Naive thymus-derived CD4-positive, alpha-beta T cell (primary cell): ENCODE data around the gene FAM3D. TPM values are rescaled to one million over a fixed set of nuclear protein-coding genes. Genes with fewer than 3 reads are reported as not detected.

Experiments
- ATAC-seq: fragments of 150-1000 bp; cut with Tn5 transposase; 2 replicates; pipeline ENCODE4 v1.10.0; 2021; ENCODE audit warnings: mild to moderate bottlenecking, moderate library complexity
- CTCF ChIA-PET: fragments of 350-600 bp; sonication (Branson Sonifier 250); formaldehyde crosslinking; loops from one replicate; lab custom pipeline; 2021; ENCODE audit warnings: antibody characterized with exemption; lab: Charles Lee
- POLR2A ChIA-PET: fragments of 350-600 bp; sonication (Branson Sonifier 250); formaldehyde crosslinking; loops from one replicate; lab custom pipeline; 2021; ENCODE audit warnings: antibody characterized with exemption, inconsistent platforms; lab: Charles Lee
- DNase-seq, 9 donors: peaks; one replicate each; pipeline versions ENCODE4 v3.0.0 to v3.0.0-alpha.2; 2020 to 2022; ENCODE audit warnings: mixed read lengths in 1 of 9
- H3K27ac ChIP-seq: one replicate; pipeline ENCODE4 v1.7.0; 2013; ENCODE audit warnings: mild to moderate bottlenecking, low read depth, low read length, moderate library complexity
- H3K27me3 ChIP-seq, 2 donors: one replicate each; pipeline ENCODE4 v1.7.0; 2013; ENCODE audit warnings: low read length in 2 of 2, mild to moderate bottlenecking in 2 of 2, moderate library complexity in 2 of 2; ENCODE audit not compliant: control insufficient read depth in 2 of 2, insufficient read depth in 2 of 2
- H3K36me3 ChIP-seq, 3 experiments: 1 replicate in 2 of 3; 2 replicates in 1 of 3; pipeline ENCODE4 v1.7.0; 2013; ENCODE audit warnings: low read length in 3 of 3, mild to moderate bottlenecking in 3 of 3, moderate library complexity in 1 of 3; ENCODE audit not compliant: insufficient read depth in 3 of 3, control insufficient read depth in 2 of 3
- H3K4me1 ChIP-seq, 2 donors: one replicate each; pipeline ENCODE4 v1.7.0; 2013; ENCODE audit warnings: low read length in 2 of 2, mild to moderate bottlenecking in 2 of 2, moderate library complexity in 1 of 2; ENCODE audit not compliant: control insufficient read depth in 2 of 2, insufficient read depth in 2 of 2
- H3K4me3 ChIP-seq: 2 replicates; pipeline ENCODE4 v1.7.0; 2013; ENCODE audit warnings: mild to moderate bottlenecking, low read length
- H3K9me3 ChIP-seq, 3 experiments: 1 replicate in 2 of 3; 2 replicates in 1 of 3; pipeline ENCODE4 v1.7.0; 2013; ENCODE audit warnings: low read length in 3 of 3; ENCODE audit not compliant: control insufficient read depth in 2 of 3
- H3K27ac Mint-ChIP-seq, 9 donors: one replicate each; pipeline ENCODE4 v1.8.0; 2020 to 2022; ENCODE audit warnings: mixed read lengths in 9 of 9, mild to moderate bottlenecking in 8 of 9, moderate library complexity in 5 of 9, inconsistent platforms in 2 of 9
- H3K27me3 Mint-ChIP-seq, 5 donors: one replicate each; pipeline ENCODE4 v1.8.0; 2021 to 2022; ENCODE audit warnings: mixed read lengths in 5 of 5, mild to moderate bottlenecking in 1 of 5
- H3K36me3 Mint-ChIP-seq, 5 donors: one replicate each; pipeline ENCODE4 v1.8.0; 2020 to 2022; ENCODE audit warnings: mixed read lengths in 5 of 5, mild to moderate bottlenecking in 3 of 5, inconsistent platforms in 1 of 5
- H3K4me1 Mint-ChIP-seq, 7 donors: one replicate each; pipeline ENCODE4 v1.8.0; 2020 to 2022; ENCODE audit warnings: mixed read lengths in 7 of 7, mild to moderate bottlenecking in 3 of 7, inconsistent platforms in 1 of 7
- H3K4me3 Mint-ChIP-seq, 10 donors: one replicate each; pipeline ENCODE4 v1.8.0; 2020 to 2022; ENCODE audit warnings: mild to moderate bottlenecking in 10 of 10, mixed read lengths in 10 of 10, moderate library complexity in 6 of 10, inconsistent platforms in 2 of 10
- H3K9me3 Mint-ChIP-seq, 11 donors: one replicate each; pipeline ENCODE4 v1.8.0; 2020 to 2022; ENCODE audit warnings: mixed read lengths in 11 of 11, mild to moderate bottlenecking in 4 of 11, inconsistent platforms in 1 of 11, moderate library complexity in 1 of 11
- intact Hi-C, 2 donors: fragments of 100-400 bp; cut with micrococcal nuclease; formaldehyde crosslinking; loops; one replicate each; pipeline ENCODE4 v1.15.1; 2023
- polyA plus RNA-seq, 2 donors: library from polyadenylated mRNA; unstranded; fragments of 300-500 nt; fragmentation: Illumina TruSeq; gene quantifications; one replicate each; pipeline ENCODE4 v1.2.3, GENCODE V29; 2021
- total RNA-seq, 6 experiments: library from RNA in 5 of 6; stranded (reverse) in 5 of 6; gene quantifications; 1 replicate in 5 of 6; 2 replicates in 1 of 6; pipeline ENCODE4 v1.2.3 and lab custom pipeline; 2021 to 2026

Gene FAM3D
- total and polyA plus RNA-seq, 7 experiments from 2014 or later = not detected

DNA sequence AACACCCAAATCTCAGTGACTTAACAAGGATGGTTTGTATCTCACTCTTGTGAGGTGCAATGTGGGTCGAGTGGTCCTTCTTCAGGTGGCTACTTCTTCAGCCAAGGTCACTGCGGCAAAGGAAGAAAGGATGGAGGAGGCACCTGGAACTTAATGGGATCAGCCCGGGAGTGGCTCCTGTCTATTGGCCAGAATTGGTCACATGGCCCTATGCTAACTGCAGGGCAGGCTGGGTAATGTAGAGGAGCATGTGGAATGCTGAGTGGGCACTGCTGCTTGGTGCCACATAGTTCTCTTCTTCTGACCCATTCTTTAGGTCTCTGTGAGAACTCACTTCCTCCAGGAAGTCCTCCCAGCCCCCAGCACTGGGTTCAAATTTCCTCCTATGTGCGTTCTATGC lies 20.3 kb upstream of the FAM3D start:
- Mint-ChIP-seq H3K4me1 (peaks cover 0 to 1% (median 0%) of the 10 kb centered on the region in 7 donors), H3K27me3 (peaks cover 0 to 34% (median 23%) of the 10 kb centered on the region in 5 donors), H3K9me3 (peaks cover 0 to 15% (median 10%) of the 10 kb centered on the region in 11 donors), H3K4me3 (no peak overlapping the region), H3K36me3 (no peaks in the 10 kb centered on the region), H3K27ac (no peak overlapping the region)
- H3K27ac ChIP-seq = no peak overlapping the region
- no peak overlapping the region for H3K4me3 ChIP-seq
- no peaks in the 10 kb centered on the region for H3K9me3 ChIP-seq
- no peaks in the 10 kb centered on the region for H3K27me3 ChIP-seq
- ATAC-seq = no peak
- intact Hi-C loops = no loop called here
- ChIA-PET CTCF (no interaction called here), POLR2A (no interaction called here)
- no peaks in the 10 kb centered on the region for H3K36me3 ChIP-seq
- H3K4me1 ChIP-seq = no peaks in the 10 kb centered on the region
- no peak for DNase-seq

DNA sequence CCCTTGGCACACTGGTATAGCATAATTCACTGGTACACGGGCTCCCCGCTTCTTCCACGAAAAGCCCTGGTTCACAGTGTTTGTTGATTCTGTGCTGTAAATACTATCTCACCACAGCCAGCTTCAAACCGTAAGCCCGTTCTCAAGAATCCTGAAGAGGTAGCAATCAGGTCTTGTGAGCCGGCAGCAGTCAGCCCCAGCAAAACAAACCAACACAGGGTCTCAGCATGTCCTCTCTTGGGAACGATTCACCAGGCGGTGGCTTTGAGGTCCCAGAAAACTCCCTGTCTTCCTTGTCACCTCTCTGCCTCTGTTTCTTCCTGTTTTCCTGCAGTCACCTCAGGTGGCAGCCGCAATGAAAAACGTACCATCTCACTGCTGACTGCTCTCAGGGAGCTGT lies 19.1 kb upstream of the FAM3D start:
- peaks cover 0 to 37% (median 23%) of the 10 kb centered on the region in 5 donors for H3K27me3 Mint-ChIP-seq
- intact Hi-C loops = no loop called here
- H3K4me1 Mint-ChIP-seq = peaks cover 0 to 1% (median 0%) of the 10 kb centered on the region in 7 donors
- POLR2A ChIA-PET = no interaction called here
- no peaks in the 10 kb centered on the region for H3K9me3 ChIP-seq
- no peak for ATAC-seq
- CTCF ChIA-PET = no interaction called here
- H3K27ac Mint-ChIP-seq = no peak overlapping the region
- no peak overlapping the region for H3K27ac ChIP-seq
- no peak overlapping the region for H3K4me3 Mint-ChIP-seq
- H3K27me3 ChIP-seq = no peaks in the 10 kb centered on the region
- peaks cover 0 to 9% (median 4%) of the 10 kb centered on the region in 11 donors for H3K9me3 Mint-ChIP-seq
- DNase-seq = no peak
- no peaks in the 10 kb centered on the region for H3K36me3 Mint-ChIP-seq
- no peak overlapping the region for H3K4me3 ChIP-seq
- H3K4me1 ChIP-seq = no peaks in the 10 kb centered on the region
- H3K36me3 ChIP-seq = no peaks in the 10 kb centered on the region

DNA sequence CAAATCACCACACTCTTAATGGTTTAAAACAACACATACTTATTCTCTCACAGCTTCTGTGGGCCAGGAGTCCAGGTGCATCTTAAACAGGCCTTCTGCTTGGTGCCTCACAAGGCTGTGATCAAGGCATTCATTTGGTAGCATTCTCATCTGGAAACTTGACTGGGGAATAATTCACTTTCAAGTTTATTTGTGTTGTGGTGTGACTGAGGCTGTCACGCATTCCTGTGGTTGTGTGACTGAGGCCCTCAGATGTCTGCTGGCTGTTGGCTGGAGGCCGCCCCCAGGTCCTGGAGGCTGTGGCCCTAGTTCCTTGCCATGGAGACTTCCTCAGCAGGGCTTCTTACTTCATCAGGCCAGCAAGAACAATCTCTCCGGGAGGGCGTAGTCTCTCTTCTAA lies 16.9 kb upstream of the FAM3D start:
- H3K27me3 Mint-ChIP-seq = peaks cover 0 to 40% (median 25%) of the 10 kb centered on the region in 5 donors
- intact Hi-C loops = no loop called here
- peaks cover 0 to 7% (median 0%) of the 10 kb centered on the region in 11 donors for H3K9me3 Mint-ChIP-seq
- no peaks in the 10 kb centered on the region for H3K4me1 ChIP-seq
- H3K4me3 ChIP-seq = no peak overlapping the region
- H3K27me3 ChIP-seq = no peaks in the 10 kb centered on the region
- CTCF ChIA-PET = no interaction called here
- H3K27ac ChIP-seq = no peak overlapping the region
- ATAC-seq (no peak), DNase-seq (no peak)
- no peaks in the 10 kb centered on the region for H3K36me3 ChIP-seq
- POLR2A ChIA-PET = no interaction called here
- peaks cover 0 to 1% (median 0%) of the 10 kb centered on the region in 7 donors for H3K4me1 Mint-ChIP-seq
- H3K9me3 ChIP-seq = no peaks in the 10 kb centered on the region
- no peaks in the 10 kb centered on the region for H3K36me3 Mint-ChIP-seq
- no peak overlapping the region for H3K27ac Mint-ChIP-seq
- H3K4me3 Mint-ChIP-seq = no peak overlapping the region

DNA sequence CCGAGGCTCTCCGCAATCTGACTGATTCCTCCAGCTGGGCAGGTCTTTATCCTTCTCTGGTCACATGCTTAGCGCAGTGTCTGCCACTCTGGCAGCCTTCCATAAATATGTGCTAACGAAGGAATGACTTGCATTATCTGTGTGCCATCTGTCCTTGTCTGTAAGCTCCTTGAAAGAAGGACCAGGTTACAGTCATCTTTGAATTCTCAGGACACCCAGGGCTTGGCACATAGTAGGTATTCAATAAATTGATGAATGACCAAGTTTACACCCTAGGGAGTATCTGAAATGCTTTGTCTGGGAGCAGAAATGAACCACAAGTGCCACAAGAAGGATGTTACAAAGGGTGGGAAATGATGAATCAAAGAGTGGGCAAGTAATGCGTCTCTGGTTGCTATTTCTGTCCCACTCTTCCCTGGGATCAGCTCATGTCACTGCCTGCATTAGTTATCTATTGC lies 16.5 kb upstream of the FAM3D start:
- intact Hi-C loops = no loop called here
- Histone ChIP-seq H3K4me1 (no peaks in the 10 kb centered on the region), H3K27me3 (no peaks in the 10 kb centered on the region), H3K9me3 (no peaks in the 10 kb centered on the region), H3K4me3 (no peak overlapping the region), H3K36me3 (no peaks in the 10 kb centered on the region), H3K27ac (no peak overlapping the region)
- Mint-ChIP-seq H3K27me3 (peaks cover 0 to 39% (median 25%) of the 10 kb centered on the region in 5 donors), H3K27ac (no peak overlapping the region), H3K36me3 (no peaks in the 10 kb centered on the region), H3K9me3 (peaks cover 0 to 7% (median 0%) of the 10 kb centered on the region in 11 donors), H3K4me1 (peaks cover 0 to 1% (median 0%) of the 10 kb centered on the region in 7 donors), H3K4me3 (no peak overlapping the region)
- ChIA-PET CTCF (no interaction called here), POLR2A (no interaction called here)
- DNase-seq (no peak), ATAC-seq (no peak)

DNA sequence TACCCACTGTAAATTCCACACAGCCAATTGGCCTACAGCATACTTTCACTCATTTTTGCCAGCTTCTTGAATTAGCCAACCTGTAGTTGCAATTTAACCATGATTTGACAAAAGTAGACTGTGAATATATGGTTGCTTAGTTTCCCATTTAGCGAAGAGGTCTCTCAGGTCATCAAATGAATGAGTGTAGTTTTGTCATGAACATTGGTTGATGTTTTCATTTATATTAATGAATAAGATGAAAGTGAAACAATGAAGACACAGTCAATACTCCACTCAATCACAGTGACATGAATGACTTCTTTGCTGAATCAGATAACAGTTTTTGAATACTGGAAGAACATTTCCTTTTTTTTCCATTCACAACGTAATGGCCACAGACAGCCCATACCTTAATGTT lies 15.3 kb upstream of the FAM3D start:
- intact Hi-C loops = no loop called here
- ChIA-PET POLR2A (no interaction called here), CTCF (no interaction called here)
- H3K4me1 Mint-ChIP-seq = peaks cover 0 to 1% (median 0%) of the 10 kb centered on the region in 7 donors
- Histone ChIP-seq H3K27me3 (no peaks in the 10 kb centered on the region), H3K4me3 (no peak overlapping the region), H3K4me1 (no peaks in the 10 kb centered on the region), H3K27ac (no peak overlapping the region), H3K9me3 (no peaks in the 10 kb centered on the region), H3K36me3 (no peaks in the 10 kb centered on the region)
- H3K9me3 Mint-ChIP-seq = peaks cover 0 to 8% (median 4%) of the 10 kb centered on the region in 11 donors
- H3K36me3 Mint-ChIP-seq = no peaks in the 10 kb centered on the region
- no peak overlapping the region for H3K4me3 Mint-ChIP-seq
- peaks cover 5 to 31% (median 17%) of the 10 kb centered on the region in 5 donors for H3K27me3 Mint-ChIP-seq
- ATAC-seq = no peak
- no peak overlapping the region for H3K27ac Mint-ChIP-seq
- DNase-seq = no peak

DNA sequence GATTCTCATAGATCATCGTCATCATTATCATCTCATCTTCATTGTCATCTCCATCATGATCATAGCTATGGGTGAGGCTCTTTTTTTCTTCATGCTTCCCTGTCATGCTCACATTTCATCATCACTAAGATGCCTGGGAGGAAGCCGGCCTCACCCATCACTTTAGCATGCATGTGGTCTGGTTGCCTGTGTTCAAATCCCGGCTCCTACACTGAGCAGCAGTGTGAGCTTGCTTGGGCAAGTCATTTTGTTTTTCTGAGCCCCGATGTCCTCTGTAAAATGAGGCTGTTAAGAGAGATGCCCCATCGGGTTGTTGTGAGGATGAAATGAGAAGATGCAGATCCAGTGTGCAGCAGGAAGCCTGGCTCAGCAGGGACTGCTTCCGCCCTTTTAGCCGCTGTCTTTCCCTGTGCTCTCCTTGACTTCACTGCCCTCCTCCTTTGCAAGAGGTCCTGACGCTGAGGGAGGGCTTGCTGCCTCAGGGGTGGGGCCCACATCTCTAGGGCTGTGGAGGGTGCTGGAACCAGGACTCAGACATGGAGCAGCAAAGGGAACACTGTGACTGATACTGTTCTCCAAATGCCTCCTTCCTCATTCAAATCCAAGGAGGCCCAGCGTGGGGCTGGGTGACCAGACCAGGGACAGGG lies 14.4 kb upstream of the FAM3D start:
- no peak for ATAC-seq
- H3K27me3 ChIP-seq = no peaks in the 10 kb centered on the region
- CTCF ChIA-PET = no interaction called here
- intact Hi-C loops = no loop called here
- H3K4me3 ChIP-seq = no peak overlapping the region
- Mint-ChIP-seq H3K27me3 (peaks cover 6 to 25% (median 21%) of the 10 kb centered on the region in 5 donors), H3K4me1 (peaks cover 0 to 1% (median 0%) of the 10 kb centered on the region in 7 donors), H3K27ac (no peak overlapping the region), H3K36me3 (no peaks in the 10 kb centered on the region), H3K9me3 (peaks cover 0 to 13% (median 5%) of the 10 kb centered on the region in 11 donors), H3K4me3 (no peak overlapping the region)
- no peaks in the 10 kb centered on the region for H3K4me1 ChIP-seq
- no peaks in the 10 kb centered on the region for H3K36me3 ChIP-seq
- no peak overlapping the region for H3K27ac ChIP-seq
- POLR2A ChIA-PET = no interaction called here
- H3K9me3 ChIP-seq = no peaks in the 10 kb centered on the region
- no peak for DNase-seq
